ENCODE data around the gene GPR173. TPM values are rescaled to one million over a fixed set of nuclear protein-coding genes. Genes with fewer than 3 reads are reported as not detected.

Gene GPR173
- total RNA-seq, 1 experiment from 2014 or later: 7.3 TPM

- TF ChIP-seq ZSCAN18 (CRISPR knock-in tag; IDR thresholded peaks at IDR 0.05): no peak
These were observed 67.5 kb downstream of the GPR173 start (continued) for GRCh38 chrX:53116101-53116500.

- POLR2A ChIA-PET: no interaction called here
- Mint-ChIP-seq H3K4me3 (no peak overlapping the region), H3K4me1 (no peaks in the 10 kb centered on the region), H3K27ac (no peak overlapping the region), H3K36me3 (peaks cover 8% of the 10 kb centered on the region), H3K27me3 (ENCODE audit: low read depth) (no peaks in the 10 kb centered on the region), H3K9me3 (peaks cover 9% of the 10 kb centered on the region)
- no peak for TF ChIP-seq AR (CRISPR knock-in tag; IDR thresholded peaks at IDR 0.05)
- no peak for TF ChIP-seq ATF1 (CRISPR knock-in tag; IDR thresholded peaks at IDR 0.05)
- TF ChIP-seq OVOL2 (CRISPR knock-in tag; IDR thresholded peaks at IDR 0.05; ENCODE audit: borderline replicate concordance): no peak
- no peak for TF ChIP-seq ZNF263 (CRISPR knock-in tag; IDR thresholded peaks at IDR 0.05; ENCODE audit: low read depth)
- no peak for TF ChIP-seq MXD4 (CRISPR knock-in tag; IDR thresholded peaks at IDR 0.05; ENCODE audit: borderline replicate concordance)
- TF ChIP-seq TP53 (CRISPR knock-in tag; IDR thresholded peaks at IDR 0.05): no peak
- no peak for TF ChIP-seq E2F1 (CRISPR knock-in tag; IDR thresholded peaks at IDR 0.05)
- TF ChIP-seq GRHL2 (CRISPR knock-in tag; IDR thresholded peaks at IDR 0.05; ENCODE audit: insufficient replicate concordance, severe bottlenecking): no peak
- no peak for TF ChIP-seq FOXP1 (CRISPR knock-in tag; IDR thresholded peaks at IDR 0.05; ENCODE audit: borderline replicate concordance)
- TF ChIP-seq ZNF423 (CRISPR knock-in tag; IDR thresholded peaks at IDR 0.05): no peak
- no peak for TF ChIP-seq NFATC4 (CRISPR knock-in tag; IDR thresholded peaks at IDR 0.05)
- no peak for TF ChIP-seq SMAD4 (CRISPR knock-in tag; IDR thresholded peaks at IDR 0.05)
- no peak for DNase-seq (ENCODE audit: low spot score)
- CTCF ChIA-PET: no interaction called here
- no peak for ATAC-seq
These were observed 73.4 kb downstream of the GPR173 start for GRCh38 chrX:53122013-53122412.

GRCh38 chrX:53125506-53125905 lies 76.9 kb downstream of the GPR173 start:
- no peaks in the 10 kb centered on the region for H3K27me3 Mint-ChIP-seq (ENCODE audit: low read depth)
- DNase-seq (ENCODE audit: low spot score) (no peak), ATAC-seq (no peak)
- ChIA-PET CTCF (no interaction called here), POLR2A (no interaction called here)
- peaks cover 8% of the 10 kb centered on the region for H3K36me3 Mint-ChIP-seq
- no peaks in the 10 kb centered on the region for H3K4me1 Mint-ChIP-seq
- H3K9me3 Mint-ChIP-seq: peaks cover 9% of the 10 kb centered on the region
- H3K27ac Mint-ChIP-seq: no peak overlapping the region
- no peak overlapping the region for H3K4me3 Mint-ChIP-seq
- TF ChIP-seq IRF1 (CRISPR knock-in tag; IDR thresholded peaks at IDR 0.05) (no peak), SMAD3 (CRISPR knock-in tag; IDR thresholded peaks at IDR 0.05; ENCODE audit: borderline replicate concordance) (no peak), TEAD4 (CRISPR knock-in tag; IDR thresholded peaks at IDR 0.05) (no peak), ETV6 (CRISPR knock-in tag; IDR thresholded peaks at IDR 0.05) (no peak), PRRX2 (CRISPR knock-in tag; IDR thresholded peaks at IDR 0.05) (no peak), NR2C2 (CRISPR knock-in tag; IDR thresholded peaks at IDR 0.05) (no peak), ARID4B (CRISPR knock-in tag; IDR thresholded peaks at IDR 0.05; ENCODE audit: borderline replicate concordance) (no peak), SOX15 (CRISPR knock-in tag; IDR thresholded peaks at IDR 0.05) (no peak), FOXP4 (CRISPR knock-in tag; IDR thresholded peaks at IDR 0.05) (no peak)

Data from WTC11 (cell line).